ENCODE data around the gene GCN1.

Gene GCN1

DNA sequence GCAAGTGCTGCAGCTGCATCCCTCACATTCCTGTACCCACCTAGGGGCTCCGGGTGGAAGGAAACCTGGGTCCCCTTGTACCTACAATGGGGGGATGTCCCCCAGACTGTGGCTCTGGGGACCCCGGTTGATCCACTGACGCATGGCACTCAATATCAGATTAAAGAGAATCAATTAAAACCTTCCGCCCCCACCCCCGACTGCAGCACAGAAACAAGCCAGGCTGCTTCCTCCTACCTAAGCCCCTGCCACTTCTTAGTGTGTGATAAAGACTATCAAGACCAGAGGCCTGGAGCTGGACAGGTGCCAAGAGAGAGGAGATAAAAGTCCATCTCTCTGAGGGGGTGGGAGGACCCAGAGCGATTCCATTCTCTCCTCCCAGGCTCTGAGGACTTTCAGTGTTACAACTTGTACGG is 34.6 kb upstream of the GCN1 start:
- peaks cover 16% of the 10 kb centered on the region; the same call in 1 of the 2 replicates for H4K20me1 ChIP-seq
- no peaks in the 10 kb centered on the region for H3K27me3 ChIP-seq
- H3K4me3 ChIP-seq = no peak overlapping the region
- TF ChIP-seq Cebpa-rat (IDR thresholded peaks at IDR 0.05) = no peak
- H3K9me3 ChIP-seq = no peaks in the 10 kb centered on the region
- peak overlapping the region; percentile 91 for H3K4me2 ChIP-seq
- H3K36me3 ChIP-seq = no peaks in the 10 kb centered on the region
- peak overlapping the region; percentile 28; the same call in 1 of the 2 replicates for H3K27ac ChIP-seq
- peak overlapping the region; percentile 45; the same call in 1 of the 2 replicates for H3K9ac ChIP-seq
- H3K4me1 ChIP-seq = peaks cover 90% of the 10 kb centered on the region

DNA sequence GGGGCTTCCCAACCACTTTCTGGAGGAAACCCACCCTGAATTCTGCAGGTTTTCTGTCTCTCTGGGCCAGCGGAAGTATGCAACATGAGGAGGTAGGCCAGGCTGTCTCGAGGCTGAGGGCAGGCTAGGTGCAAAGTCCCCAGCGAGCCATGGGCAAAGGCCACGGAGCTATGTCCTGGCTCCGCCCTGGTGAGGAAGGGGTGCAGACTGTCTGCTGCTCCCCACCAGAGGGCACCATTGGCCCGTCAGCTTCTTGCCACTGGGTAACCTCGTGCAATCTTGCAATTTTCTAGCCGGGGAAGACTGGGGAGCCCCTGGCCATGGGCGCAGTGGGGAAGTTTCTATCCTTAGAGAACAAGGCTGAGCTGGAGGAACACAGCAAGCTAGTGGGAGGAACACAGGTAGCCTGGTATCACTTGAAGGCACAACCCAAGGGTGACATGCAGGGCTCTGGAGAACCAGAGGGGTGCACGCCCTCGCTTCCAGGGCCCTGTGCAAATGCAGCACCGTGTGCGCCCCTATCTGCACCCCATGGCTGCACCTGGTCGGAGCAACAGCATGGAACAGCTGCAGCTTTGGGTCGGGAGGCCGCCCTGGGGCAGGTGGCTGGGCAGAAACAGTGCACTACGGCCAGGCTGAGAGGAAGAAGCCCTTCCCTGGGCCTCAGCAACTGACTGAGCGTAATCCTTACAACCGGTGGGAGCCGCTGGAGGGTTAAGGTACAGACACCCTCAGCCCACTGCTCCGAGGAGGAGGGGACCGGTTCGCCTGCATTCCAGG is 34.0 kb upstream of the GCN1 start:
- TF ChIP-seq Cebpa-rat (IDR thresholded peaks at IDR 0.05) = no peak
- Histone ChIP-seq H3K27me3 (no peaks in the 10 kb centered on the region), H3K27ac (peak overlapping the region; percentile 28; the same call in 1 of the 2 replicates), H3K36me3 (0 out of 2 replicates have a peak, but pooled peaks cover 4% of the 10 kb centered on the region), H3K4me2 (peak overlapping the region; percentile 91), H3K4me1 (peaks cover 90% of the 10 kb centered on the region), H3K4me3 (no peak overlapping the region), H3K9ac (peak overlapping the region; percentile 45; the same call in 1 of the 2 replicates), H3K9me3 (no peaks in the 10 kb centered on the region), H4K20me1 (peaks cover 14% of the 10 kb centered on the region; the same call in 1 of the 2 replicates)

DNA sequence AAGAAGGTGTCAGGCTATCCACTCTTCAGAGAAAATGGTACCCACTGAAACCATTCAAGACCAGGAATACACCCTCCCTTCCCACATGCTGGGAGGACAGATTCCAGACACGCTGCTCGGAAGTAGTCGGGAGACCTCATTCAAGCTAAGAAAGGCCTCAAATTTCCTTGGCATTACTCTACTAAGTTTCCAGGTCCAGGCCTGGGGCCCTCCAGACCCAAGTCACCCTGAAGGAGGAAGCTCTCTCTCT is 33.5 kb upstream of the GCN1 start:
- Histone ChIP-seq H3K9me3 (no peaks in the 10 kb centered on the region), H4K20me1 (peaks cover 9% of the 10 kb centered on the region; the same call in 1 of the 2 replicates), H3K27me3 (no peaks in the 10 kb centered on the region), H3K4me3 (no peak overlapping the region), H3K27ac (0 out of 2 replicates have a peak overlapping the region, but pooled peaks have one; percentile 10), H3K36me3 (peaks cover 8% of the 10 kb centered on the region; the same call in 1 of the 2 replicates), H3K4me2 (peak overlapping the region; percentile 91; the same call in 1 of the 2 replicates), H3K4me1 (peaks cover 85% of the 10 kb centered on the region), H3K9ac (no peak overlapping the region)
- no peak for TF ChIP-seq Cebpa-rat (IDR thresholded peaks at IDR 0.05)

DNA sequence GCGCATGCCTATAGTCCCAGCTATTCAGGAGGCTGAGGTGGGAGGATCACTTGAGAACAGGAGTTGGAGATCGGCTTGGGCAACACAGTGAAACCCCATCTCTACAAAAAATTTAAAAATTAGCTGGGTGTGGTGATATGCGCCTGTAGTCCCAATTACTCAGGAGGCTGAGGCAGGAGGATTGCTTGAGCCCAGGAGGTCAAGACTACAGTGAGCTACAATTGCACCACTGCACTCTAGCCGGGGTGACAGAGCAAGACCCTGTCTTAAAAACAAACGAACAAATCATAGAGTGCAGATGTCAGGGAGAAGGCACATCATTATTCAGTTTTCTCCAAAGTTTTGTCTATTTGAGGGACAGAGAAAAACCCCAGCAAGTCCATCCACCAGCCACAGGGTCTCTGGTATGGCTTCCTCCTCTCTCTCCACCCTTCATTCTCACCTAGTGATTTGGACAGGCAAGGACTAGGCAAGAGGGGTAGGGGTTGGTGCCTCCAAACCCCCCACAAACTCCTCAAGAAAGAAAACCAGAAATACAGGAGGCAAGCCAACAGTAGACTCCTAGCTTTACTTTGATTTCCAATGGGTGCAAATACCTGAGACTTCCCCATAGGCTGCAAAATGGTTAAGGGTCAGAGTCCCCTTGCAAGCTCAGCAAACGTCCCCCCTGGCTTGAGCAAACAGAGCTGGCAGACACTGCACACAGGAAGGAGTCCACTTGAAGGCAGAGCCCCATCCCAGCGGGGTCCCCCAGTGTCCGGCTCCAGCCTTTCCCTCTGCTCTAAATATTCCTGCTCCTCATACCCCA is 32.9 kb upstream of the GCN1 start:
- Histone ChIP-seq H3K4me1 (peaks cover 79% of the 10 kb centered on the region), H3K27me3 (no peaks in the 10 kb centered on the region), H3K9me3 (no peaks in the 10 kb centered on the region), H3K27ac (0 out of 2 replicates have a peak overlapping the region, but pooled peaks have one; percentile 10), H3K36me3 (peaks cover 13% of the 10 kb centered on the region), H3K9ac (no peak overlapping the region), H3K4me2 (no peak overlapping the region), H3K4me3 (no peak overlapping the region), H4K20me1 (peaks cover 4% of the 10 kb centered on the region; the same call in 1 of the 2 replicates)
- no peak for TF ChIP-seq Cebpa-rat (IDR thresholded peaks at IDR 0.05)

DNA sequence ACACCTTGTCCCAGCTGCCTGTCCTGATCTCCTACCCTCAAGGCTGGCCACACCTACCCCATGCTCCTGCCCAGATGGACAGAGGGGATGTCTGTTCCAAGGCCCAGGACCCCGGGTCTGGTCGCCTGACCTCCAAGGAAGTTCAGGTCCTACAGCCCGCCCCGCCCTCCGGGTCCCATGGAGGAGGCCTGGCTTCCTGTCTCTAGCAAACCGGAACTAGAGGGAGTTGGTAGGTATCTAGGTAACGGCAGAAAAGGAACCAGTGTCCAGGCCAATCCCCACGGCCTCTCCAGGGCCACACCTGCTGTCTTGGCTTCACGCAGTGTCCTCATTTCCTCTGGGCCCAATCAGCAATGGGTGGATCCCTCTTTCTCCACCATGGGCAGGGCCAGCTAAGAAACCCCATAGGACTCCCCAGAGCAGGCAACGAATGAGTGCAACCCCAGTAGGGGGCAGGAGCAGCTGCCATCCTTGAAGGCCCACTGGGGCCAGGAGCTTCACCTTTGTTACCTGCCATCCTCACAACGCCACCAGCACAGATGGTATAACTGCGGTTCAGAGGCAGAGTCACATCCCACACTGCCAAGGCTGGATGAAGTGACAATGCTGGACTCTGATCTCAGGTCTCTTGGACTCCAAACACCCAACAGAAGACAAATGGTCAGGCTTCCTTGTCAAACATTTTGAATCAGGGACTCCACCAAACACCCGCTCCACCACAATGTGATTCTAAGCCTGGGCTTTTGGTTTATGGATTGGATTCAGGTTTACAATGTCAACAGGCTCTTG is 31.5 kb upstream of the GCN1 start:
- Histone ChIP-seq H4K20me1 (no peaks in the 10 kb centered on the region), H3K4me2 (peak overlapping the region; percentile 86), H3K9ac (peak overlapping the region; percentile 60)

DNA sequence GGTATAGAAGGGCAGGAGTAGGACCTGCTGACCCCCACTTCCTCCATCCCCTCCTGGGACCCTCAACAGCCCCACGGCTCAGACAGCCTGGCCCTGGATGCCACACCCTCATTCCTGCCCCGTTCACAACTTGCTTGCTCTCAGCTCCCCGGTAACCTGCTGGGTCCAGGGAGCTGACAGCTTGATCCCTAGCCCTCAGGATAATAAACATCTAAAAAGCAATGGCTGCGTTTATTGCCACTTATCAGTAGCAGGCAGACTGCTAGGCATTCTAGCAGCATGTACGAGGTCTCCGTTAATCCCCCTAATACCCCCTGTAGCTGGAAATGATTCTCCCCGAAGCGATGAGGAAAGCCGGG is 30.7 kb upstream of the GCN1 start:
- no peaks in the 10 kb centered on the region for H3K9me3 ChIP-seq
- H3K27me3 ChIP-seq = no peaks in the 10 kb centered on the region
- H3K4me1 ChIP-seq = peaks cover 57% of the 10 kb centered on the region
- H3K36me3 ChIP-seq = peaks cover 35% of the 10 kb centered on the region
- peak overlapping the region; percentile 34; the same call in 1 of the 2 replicates for H3K4me3 ChIP-seq
- peak overlapping the region; percentile 22; the same call in 1 of the 2 replicates for H3K9ac ChIP-seq
- peak overlapping the region; percentile 86 for H3K4me2 ChIP-seq
- peak overlapping the region; percentile 73 for H3K27ac ChIP-seq
- TF ChIP-seq Cebpa-rat (IDR thresholded peaks at IDR 0.05) = no peak
- no peaks in the 10 kb centered on the region for H4K20me1 ChIP-seq

More for the DNA sequence above, 31.5 kb upstream of the GCN1 start:
- no peaks in the 10 kb centered on the region for H3K9me3 ChIP-seq
- peak overlapping the region; percentile 73 for H3K27ac ChIP-seq
- H3K4me3 ChIP-seq = no peak overlapping the region
- H3K36me3 ChIP-seq = peaks cover 26% of the 10 kb centered on the region
- no peak for TF ChIP-seq Cebpa-rat (IDR thresholded peaks at IDR 0.05)
- H3K4me1 ChIP-seq = peaks cover 65% of the 10 kb centered on the region
- H3K27me3 ChIP-seq = no peaks in the 10 kb centered on the region

DNA sequence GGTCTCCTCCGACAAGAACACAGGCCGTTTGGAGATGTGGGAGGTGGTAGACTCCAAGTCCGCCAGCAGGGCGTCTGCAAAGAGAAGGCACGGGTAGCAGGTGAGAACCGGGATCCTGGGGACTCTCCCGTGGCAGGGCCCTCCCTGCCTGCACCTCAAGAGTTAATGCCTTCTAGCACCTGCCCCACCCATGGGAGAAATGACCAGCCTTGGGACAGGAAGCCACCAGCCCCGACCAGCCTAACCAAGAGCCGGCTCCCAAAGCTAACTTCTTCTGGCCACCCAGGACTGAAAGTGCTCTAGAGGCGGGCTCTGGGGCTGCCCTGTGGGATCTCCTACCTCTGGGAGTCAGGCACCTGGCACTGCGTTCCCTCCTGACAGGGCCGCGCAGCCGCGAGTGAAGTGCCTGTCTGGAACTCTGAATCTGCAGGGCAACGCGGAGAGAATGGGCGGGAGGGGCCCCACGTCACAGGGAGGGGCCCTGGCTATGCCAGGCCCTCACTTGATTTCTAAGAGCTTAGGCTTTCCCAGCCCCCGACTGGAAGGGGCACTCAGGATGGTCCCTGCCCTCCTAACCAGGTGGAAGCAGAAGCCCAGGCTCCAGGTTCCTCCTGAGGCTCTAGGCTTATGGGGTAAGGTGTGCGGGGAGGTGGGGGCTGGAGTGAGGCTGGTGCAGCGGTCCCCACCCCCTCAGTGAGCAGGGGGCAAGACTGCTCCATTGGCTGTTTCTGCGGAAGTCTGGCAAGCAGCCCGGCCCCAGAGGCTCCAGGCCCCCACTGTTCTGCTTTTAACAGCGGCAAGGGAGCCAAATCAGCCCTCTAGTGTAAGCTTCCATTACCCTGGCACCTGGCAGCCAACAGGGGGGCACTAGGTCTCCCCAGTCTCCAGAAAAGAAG is 30.0 kb upstream of the GCN1 start:
- Histone ChIP-seq H3K36me3 (peaks cover 41% of the 10 kb centered on the region), H3K9ac (peak overlapping the region; percentile 22; the same call in 1 of the 2 replicates)

DNA sequence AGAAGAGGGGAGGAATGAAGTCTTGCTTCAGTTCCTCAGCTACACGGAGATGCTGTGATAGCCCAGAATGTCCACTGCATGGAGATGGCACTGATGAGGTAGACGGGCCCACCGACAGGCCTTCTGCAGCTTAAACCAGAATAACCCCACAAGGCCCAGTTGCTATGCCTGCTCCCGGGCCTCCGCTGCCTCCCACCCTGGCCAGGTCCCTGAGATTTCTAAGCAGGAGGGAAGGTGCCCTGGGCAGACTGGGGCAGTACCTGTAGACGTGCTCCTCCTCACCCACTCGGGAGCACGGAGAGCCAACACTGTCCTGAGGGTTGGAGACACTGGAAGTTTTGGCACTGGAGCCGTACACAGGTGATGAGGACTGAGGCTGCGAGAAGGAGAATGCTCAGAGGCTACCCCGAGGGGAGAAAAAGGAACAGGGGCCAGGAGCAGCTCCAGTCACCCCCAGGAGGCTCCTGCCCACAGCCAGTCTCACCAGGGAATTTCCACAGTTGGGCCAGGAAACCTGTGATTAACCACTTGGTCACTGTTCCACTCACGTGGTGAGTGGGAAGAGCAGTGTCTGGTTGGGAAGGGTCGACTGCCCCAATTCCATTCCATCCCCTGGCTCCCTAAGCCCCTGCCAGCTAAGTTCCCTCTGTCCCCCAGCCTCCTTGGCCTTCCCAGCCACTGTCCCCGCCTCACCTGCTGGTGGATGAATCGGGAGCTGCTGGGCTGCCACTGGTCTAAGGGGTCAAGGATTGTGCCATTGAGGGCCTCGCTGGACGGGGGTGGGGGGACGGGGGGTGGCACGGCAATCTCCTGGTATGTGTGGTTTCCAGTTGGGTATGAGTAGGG is 29.2 kb upstream of the GCN1 start:
- Histone ChIP-seq H3K9me3 (no peaks in the 10 kb centered on the region), H3K27me3 (no peaks in the 10 kb centered on the region), H3K9ac (no peak overlapping the region), H3K4me1 (peaks cover 42% of the 10 kb centered on the region), H3K4me3 (no peak overlapping the region), H4K20me1 (no peaks in the 10 kb centered on the region), H3K4me2 (peak overlapping the region; percentile 86), H3K36me3 (peaks cover 50% of the 10 kb centered on the region), H3K27ac (no peak overlapping the region)
- TF ChIP-seq Cebpa-rat (IDR thresholded peaks at IDR 0.05) = no peak

More for the DNA sequence above, 30.0 kb upstream of the GCN1 start:
- H3K4me1 ChIP-seq = peaks cover 50% of the 10 kb centered on the region
- no peaks in the 10 kb centered on the region for H3K9me3 ChIP-seq
- peak overlapping the region; percentile 86 for H3K4me2 ChIP-seq
- H3K4me3 ChIP-seq = peak overlapping the region; percentile 34; the same call in 1 of the 2 replicates
- H3K27ac ChIP-seq = peak overlapping the region; percentile 73
- TF ChIP-seq Cebpa-rat (IDR thresholded peaks at IDR 0.05) = no peak
- no peaks in the 10 kb centered on the region for H3K27me3 ChIP-seq
- no peaks in the 10 kb centered on the region for H4K20me1 ChIP-seq
